CD8-positive, alpha-beta memory T cell (primary cell): Measurements from ENCODE around the gene CAP2. TPM values are rescaled to one million over a fixed set of nuclear protein-coding genes. Genes with fewer than 3 reads are reported as not detected.

ENCODE experiments used
- CTCF ChIA-PET: fragments of 350-600 bp; sonication (Branson Sonifier 250); formaldehyde crosslinking; loops from one replicate; lab custom pipeline; 2021; ENCODE audit warnings: antibody characterized with exemption; lab: Charles Lee
- POLR2A ChIA-PET: fragments of 350-600 bp; sonication (Branson Sonifier 250); formaldehyde crosslinking; loops from one replicate; lab custom pipeline; 2021; ENCODE audit warnings: antibody characterized with exemption; lab: Charles Lee
- DNase-seq, 5 donors: peaks; one replicate each; pipeline versions ENCODE4 v3.0.0 to v3.0.0-alpha.2; 2020 to 2022; ENCODE audit warnings: mixed read lengths in 1 of 5
- H3K27ac ChIP-seq: one replicate; pipeline ENCODE4 v1.7.0; 2013; ENCODE audit warnings: low read depth, mild to moderate bottlenecking, low read length, moderate library complexity
- H3K27me3 ChIP-seq: 2 replicates; pipeline ENCODE4 v1.7.0; 2013; ENCODE audit warnings: low read length, mild to moderate bottlenecking; ENCODE audit not compliant: insufficient read depth, poor library complexity, severe bottlenecking
- H3K36me3 ChIP-seq: 2 replicates; pipeline ENCODE4 v1.7.0; 2013; ENCODE audit warnings: mild to moderate bottlenecking, low read length, moderate library complexity; ENCODE audit not compliant: insufficient read depth
- H3K4me1 ChIP-seq: 2 replicates; pipeline ENCODE4 v1.7.0; 2013; ENCODE audit warnings: mild to moderate bottlenecking, low read length, moderate library complexity; ENCODE audit not compliant: insufficient read depth
- H3K4me3 ChIP-seq: 2 replicates; pipeline ENCODE4 v1.7.0; 2013; ENCODE audit warnings: mild to moderate bottlenecking, low read length
- H3K9me3 ChIP-seq: 2 replicates; pipeline ENCODE4 v1.7.0; 2013; ENCODE audit warnings: mild to moderate bottlenecking, low read length
- H3K27ac Mint-ChIP-seq, 8 donors: one replicate each; pipeline ENCODE4 v1.8.0; 2020 to 2021; ENCODE audit warnings: mixed read lengths in 8 of 8, mild to moderate bottlenecking in 6 of 8, inconsistent platforms in 3 of 8, moderate library complexity in 3 of 8
- H3K27me3 Mint-ChIP-seq, 2 donors: one replicate each; pipeline ENCODE4 v1.8.0; 2020 to 2021; ENCODE audit warnings: mixed read lengths in 2 of 2, mild to moderate bottlenecking in 1 of 2, moderate library complexity in 1 of 2
- H3K36me3 Mint-ChIP-seq, 3 donors: one replicate each; pipeline ENCODE4 v1.8.0; 2020 to 2021; ENCODE audit warnings: mixed read lengths in 3 of 3, inconsistent platforms in 1 of 3, mild to moderate bottlenecking in 1 of 3
- H3K4me1 Mint-ChIP-seq, 3 donors: one replicate each; pipeline ENCODE4 v1.8.0; 2020 to 2021; ENCODE audit warnings: mixed read lengths in 3 of 3, inconsistent platforms in 1 of 3, mild to moderate bottlenecking in 1 of 3
- H3K4me3 Mint-ChIP-seq, 7 donors: one replicate each; pipeline ENCODE4 v1.8.0; 2020 to 2021; ENCODE audit warnings: mixed read lengths in 7 of 7, mild to moderate bottlenecking in 6 of 7, moderate library complexity in 4 of 7, inconsistent platforms in 2 of 7
- H3K9me3 Mint-ChIP-seq, 5 donors: one replicate each; pipeline ENCODE4 v1.8.0; 2020 to 2022; ENCODE audit warnings: mixed read lengths in 5 of 5, mild to moderate bottlenecking in 3 of 5, moderate library complexity in 2 of 5, inconsistent platforms in 1 of 5
- polyA plus RNA-seq: library from polyadenylated mRNA; unstranded; fragments of 300-500 nt; fragmentation: Illumina TruSeq; gene quantifications from one replicate; pipeline ENCODE4 v1.2.3, GENCODE V29; 2021
- total RNA-seq, 2 experiments: library from RNA; stranded (reverse); gene quantifications; one replicate each; pipeline ENCODE4 v1.2.3, GENCODE V29; 2021

The CAP2 gene
- total and polyA plus RNA-seq, 3 experiments from 2014 or later, result 1.0 TPM; not detected in 2

GRCh38 chr6:17482711-17483110 is 89.3 kb downstream of the CAP2 start:
- Mint-ChIP-seq H3K9me3 (peaks cover 0 to 2% (median 0%) of the 10 kb centered on the region in 5 donors), H3K27ac (no peak overlapping the region), H3K27me3 (peaks cover 8 to 21% of the 10 kb centered on the region in 2 donors), H3K36me3 (no peaks in the 10 kb centered on the region), H3K4me1 (no peaks in the 10 kb centered on the region), H3K4me3 (no peak overlapping the region)
- H3K36me3 ChIP-seq, result no peaks in the 10 kb centered on the region
- ChIA-PET CTCF (no interaction called here), POLR2A (no interaction called here)
- no peak overlapping the region for H3K27ac ChIP-seq
- no peaks in the 10 kb centered on the region for H3K4me1 ChIP-seq
- H3K4me3 ChIP-seq, result no peak overlapping the region
- no peaks in the 10 kb centered on the region for H3K9me3 ChIP-seq
- peaks cover 4% of the 10 kb centered on the region for H3K27me3 ChIP-seq
- no peak for DNase-seq

DNA sequence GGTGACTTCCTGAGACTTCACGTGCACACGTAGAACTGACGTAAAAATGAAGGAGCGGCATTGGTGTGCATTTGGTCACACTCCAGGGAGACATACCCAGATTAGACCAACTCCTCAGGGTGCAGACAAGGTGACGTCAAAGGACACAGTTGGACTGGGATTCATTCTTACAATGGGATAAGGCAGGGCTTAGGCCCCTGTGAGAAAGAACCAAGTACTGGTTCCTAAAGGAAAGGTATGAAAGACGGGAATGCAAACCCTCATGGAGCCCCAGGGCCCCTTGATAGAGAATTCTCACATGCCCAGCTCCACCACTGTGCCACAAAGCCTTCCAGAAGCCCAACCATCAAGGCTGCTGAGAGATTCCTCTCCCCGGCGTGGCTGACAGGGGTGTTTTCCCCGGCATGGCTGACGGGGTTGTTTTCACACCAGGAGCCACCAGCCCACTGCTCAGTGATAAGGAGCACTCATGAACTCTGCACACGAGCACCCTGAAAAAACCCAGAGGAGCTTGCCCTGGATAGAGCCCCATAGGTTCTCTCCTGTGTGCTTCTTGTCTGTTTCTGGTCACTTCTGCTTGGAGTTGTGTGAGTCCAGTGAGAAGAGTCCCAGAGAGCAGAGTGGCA is 90.1 kb downstream of the CAP2 start:
- Histone ChIP-seq H3K36me3 (no peaks in the 10 kb centered on the region), H3K27ac (no peak overlapping the region), H3K4me1 (no peaks in the 10 kb centered on the region), H3K27me3 (peaks cover 4% of the 10 kb centered on the region), H3K4me3 (no peak overlapping the region), H3K9me3 (no peaks in the 10 kb centered on the region)
- Mint-ChIP-seq H3K4me3 (no peak overlapping the region), H3K36me3 (no peaks in the 10 kb centered on the region), H3K27ac (no peak overlapping the region), H3K9me3 (peaks cover 0 to 2% (median 0%) of the 10 kb centered on the region in 5 donors), H3K4me1 (no peaks in the 10 kb centered on the region), H3K27me3 (peaks cover 11 to 21% of the 10 kb centered on the region in 2 donors)
- CTCF ChIA-PET, result no interaction called here
- DNase-seq, result no peak
- POLR2A ChIA-PET, result no interaction called here

- Mint-ChIP-seq H3K36me3 (no peaks in the 10 kb centered on the region), H3K4me3 (no peak overlapping the region), H3K4me1 (no peaks in the 10 kb centered on the region), H3K9me3 (peaks cover 0 to 2% (median 0%) of the 10 kb centered on the region in 5 donors), H3K27me3 (peaks cover 11 to 21% of the 10 kb centered on the region in 2 donors), H3K27ac (no peak overlapping the region)
- ChIA-PET CTCF (no interaction called here), POLR2A (no interaction called here)
- Histone ChIP-seq H3K27me3 (peaks cover 4% of the 10 kb centered on the region), H3K36me3 (no peaks in the 10 kb centered on the region), H3K9me3 (no peaks in the 10 kb centered on the region), H3K4me3 (no peak overlapping the region), H3K4me1 (no peaks in the 10 kb centered on the region), H3K27ac (no peak overlapping the region)
- DNase-seq, result no peak
Measured at GRCh38 chr6:17484201-17484849, 90.9 kb downstream of the CAP2 start.

GRCh38 chr6:17485181-17485580 is 91.8 kb downstream of the CAP2 start:
- no peaks in the 10 kb centered on the region for H3K36me3 ChIP-seq
- Mint-ChIP-seq H3K4me3 (no peak overlapping the region), H3K27ac (no peak overlapping the region), H3K36me3 (no peaks in the 10 kb centered on the region), H3K4me1 (no peaks in the 10 kb centered on the region), H3K27me3 (peaks cover 11 to 22% of the 10 kb centered on the region in 2 donors), H3K9me3 (peaks cover 0 to 2% (median 0%) of the 10 kb centered on the region in 5 donors)
- no peak overlapping the region for H3K4me3 ChIP-seq
- no peaks in the 10 kb centered on the region for H3K4me1 ChIP-seq
- H3K27ac ChIP-seq, result no peak overlapping the region
- DNase-seq, result no peak
- ChIA-PET CTCF (no interaction called here), POLR2A (no interaction called here)
- no peaks in the 10 kb centered on the region for H3K9me3 ChIP-seq
- peaks cover 4% of the 10 kb centered on the region for H3K27me3 ChIP-seq

GRCh38 chr6:17485946-17486345 is 92.6 kb downstream of the CAP2 start:
- peaks cover 8% of the 10 kb centered on the region for H3K27me3 ChIP-seq
- H3K4me3 ChIP-seq, result no peak overlapping the region
- H3K27ac ChIP-seq, result no peak overlapping the region
- ChIA-PET POLR2A (no interaction called here), CTCF (no interaction called here)
- H3K4me1 Mint-ChIP-seq, result no peaks in the 10 kb centered on the region
- no peaks in the 10 kb centered on the region for H3K36me3 ChIP-seq
- peaks cover 0 to 2% (median 0%) of the 10 kb centered on the region in 5 donors for H3K9me3 Mint-ChIP-seq
- H3K36me3 Mint-ChIP-seq, result no peaks in the 10 kb centered on the region
- DNase-seq, result no peak
- H3K4me1 ChIP-seq, result no peaks in the 10 kb centered on the region
- H3K27ac Mint-ChIP-seq, result no peak overlapping the region
- no peak overlapping the region for H3K4me3 Mint-ChIP-seq
- peaks cover 11 to 27% of the 10 kb centered on the region in 2 donors for H3K27me3 Mint-ChIP-seq
- no peaks in the 10 kb centered on the region for H3K9me3 ChIP-seq

DNA sequence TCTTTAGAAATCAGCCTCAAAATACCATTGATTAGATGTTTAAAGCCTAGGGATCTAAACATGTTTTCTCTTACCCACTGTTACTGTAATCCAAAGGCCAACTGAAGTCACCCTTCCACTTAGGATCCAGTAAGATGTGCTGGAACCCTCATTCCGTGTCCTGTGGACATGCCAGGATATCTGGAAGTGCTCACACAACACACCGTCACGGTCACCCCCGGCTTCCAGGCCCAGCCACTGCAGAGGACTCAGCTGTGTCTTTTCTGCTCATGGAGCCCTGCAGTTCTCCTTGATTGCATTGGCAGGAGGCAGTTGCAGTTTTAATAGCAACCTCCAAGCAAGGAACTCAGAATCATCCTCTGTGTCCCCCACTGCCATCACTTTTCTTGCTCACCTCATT is 93.3 kb downstream of the CAP2 start:
- H3K4me3 ChIP-seq, result no peak overlapping the region
- Mint-ChIP-seq H3K27me3 (peaks cover 11 to 31% of the 10 kb centered on the region in 2 donors), H3K9me3 (peaks cover 0 to 2% (median 0%) of the 10 kb centered on the region in 5 donors), H3K4me3 (no peak overlapping the region), H3K27ac (no peak overlapping the region), H3K36me3 (no peaks in the 10 kb centered on the region), H3K4me1 (no peaks in the 10 kb centered on the region)
- H3K9me3 ChIP-seq, result no peaks in the 10 kb centered on the region
- H3K36me3 ChIP-seq, result no peaks in the 10 kb centered on the region
- ChIA-PET CTCF (no interaction called here), POLR2A (no interaction called here)
- peaks cover 8% of the 10 kb centered on the region for H3K27me3 ChIP-seq
- DNase-seq, result no peak
- H3K4me1 ChIP-seq, result no peaks in the 10 kb centered on the region
- no peak overlapping the region for H3K27ac ChIP-seq

GRCh38 chr6:17490724-17491123 is 97.3 kb downstream of the CAP2 start:
- H3K36me3 ChIP-seq, result no peaks in the 10 kb centered on the region
- H3K27ac ChIP-seq, result no peak overlapping the region
- H3K4me3 ChIP-seq, result no peak overlapping the region
- no peaks in the 10 kb centered on the region for H3K4me1 Mint-ChIP-seq
- no peaks in the 10 kb centered on the region for H3K9me3 ChIP-seq
- no peaks in the 10 kb centered on the region for H3K36me3 Mint-ChIP-seq
- no peak overlapping the region for H3K27ac Mint-ChIP-seq
- CTCF ChIA-PET, result no interaction called here
- peaks cover 19 to 43% of the 10 kb centered on the region in 2 donors for H3K27me3 Mint-ChIP-seq
- peaks cover 4% of the 10 kb centered on the region for H3K27me3 ChIP-seq
- H3K4me1 ChIP-seq, result no peaks in the 10 kb centered on the region
- H3K9me3 Mint-ChIP-seq, result no peaks in the 10 kb centered on the region
- no peak for DNase-seq
- no peak overlapping the region for H3K4me3 Mint-ChIP-seq
- POLR2A ChIA-PET, result no interaction called here

GRCh38 chr6:17491416-17492142 is 98.2 kb downstream of the CAP2 start:
- Mint-ChIP-seq H3K27me3 (peaks cover 19 to 45% of the 10 kb centered on the region in 2 donors), H3K4me1 (no peaks in the 10 kb centered on the region), H3K9me3 (no peaks in the 10 kb centered on the region), H3K4me3 (no peak overlapping the region), H3K36me3 (no peaks in the 10 kb centered on the region), H3K27ac (peak overlapping the region in 1 of 8 donors; percentile 43)
- DNase-seq, result no peak
- no peak overlapping the region for H3K4me3 ChIP-seq
- H3K27ac ChIP-seq, result no peak overlapping the region
- H3K27me3 ChIP-seq, result peaks cover 4% of the 10 kb centered on the region
- no peaks in the 10 kb centered on the region for H3K4me1 ChIP-seq
- POLR2A ChIA-PET, result no interaction called here
- CTCF ChIA-PET, result no interaction called here
- H3K9me3 ChIP-seq, result no peaks in the 10 kb centered on the region
- H3K36me3 ChIP-seq, result no peaks in the 10 kb centered on the region
